ENCODE data around the gene CACNA1C. TPM values are rescaled to one million over a fixed set of nuclear protein-coding genes. Genes with fewer than 3 reads are reported as not detected.

The CACNA1C gene
- total and polyA plus RNA-seq, 2 of the 4 experiments (the other 2 are of a cell fraction) = 1.6 to 2.6 TPM

DNA sequence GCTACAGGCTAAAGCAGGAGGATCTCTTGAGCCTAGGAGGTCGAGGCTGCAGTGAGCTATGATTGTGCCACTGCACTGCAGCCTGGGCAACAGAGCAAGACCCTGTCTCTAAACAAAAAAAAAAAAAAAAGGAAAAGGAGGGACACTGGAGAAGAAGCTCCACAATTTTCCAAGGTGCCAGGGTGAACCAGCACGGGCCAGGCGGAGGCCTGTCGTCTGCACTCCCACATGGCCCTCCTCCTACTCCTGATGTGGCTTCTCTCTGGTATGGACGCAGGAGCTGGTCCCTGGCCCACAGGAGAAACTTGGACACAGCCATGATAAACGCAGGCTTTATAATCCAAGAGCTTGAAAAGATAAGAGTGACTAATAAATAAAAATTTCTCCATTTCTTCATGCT, 341.2 kb downstream of the CACNA1C start:
- no peak overlapping the region for H3K18ac ChIP-seq (ENCODE audit: low read depth, low read length)
- WGBS, 2 experiments (ENCODE audit: extremely low coverage in 2 of 2, insufficient read length in 1 of 2) = no CpG with 5 or more reads among the region's 6 CpGs

More for the DNA sequence above, 341.2 kb downstream of the CACNA1C start:
- no peak overlapping the region for H2BK20ac ChIP-seq (ENCODE audit: low read depth, low read length)
- no peak overlapping the region for H3K4me2 ChIP-seq (ENCODE audit: low read depth, low read length)
- H4K91ac ChIP-seq (ENCODE audit: insufficient read depth, low read depth, low read length) = no peak overlapping the region
- no peak overlapping the region for H3K23ac ChIP-seq (ENCODE audit: low read depth, low read length)
- H2AK9ac ChIP-seq (replicated peaks; ENCODE audit: low read depth, low read length, poor library complexity) = no peak overlapping the region
- H3K56ac ChIP-seq (ENCODE audit: extremely low read depth, insufficient read depth, low read length) = no peak overlapping the region
- no peak overlapping the region for H2BK5ac ChIP-seq (ENCODE audit: low read depth, low read length, poor library complexity, severe bottlenecking)
- no peak overlapping the region for H2AK5ac ChIP-seq (ENCODE audit: low read depth, low read length)
- no peak overlapping the region for H3K9ac ChIP-seq (ENCODE audit: low read depth, low read length)
- H3K36me3 ChIP-seq (ENCODE audit: control insufficient read depth, insufficient read depth, low read length) = no peaks in the 10 kb centered on the region
- DNase-seq (no peak), ATAC-seq (ENCODE audit: low read depth) (no peak)
- BruUV-seq (replicated peaks) = no TSS peak
- no peak overlapping the region for H3K14ac ChIP-seq (replicated peaks; ENCODE audit: low read depth, low read length)
- H3K27ac ChIP-seq (ENCODE audit: insufficient read depth, low read length) = no peak overlapping the region
- H3K27me3 ChIP-seq (ENCODE audit: control insufficient read depth, insufficient read depth, low read length) = no peaks in the 10 kb centered on the region
- peaks cover 10% of the 10 kb centered on the region; the same call in 1 of the 2 replicates for H4K20me1 ChIP-seq (ENCODE audit: insufficient read depth, low read length)
- peaks cover 14% of the 10 kb centered on the region for H3K4me1 ChIP-seq (ENCODE audit: control insufficient read depth, insufficient read depth, low read length)
- H3K9me3 ChIP-seq (ENCODE audit: control insufficient read depth, insufficient read depth, low read length) = no peaks in the 10 kb centered on the region
- no peak overlapping the region for H4K5ac ChIP-seq (ENCODE audit: low read depth, low read length)
- no peak overlapping the region for H3K4ac ChIP-seq (ENCODE audit: low read depth, low read length)
- H2BK120ac ChIP-seq (ENCODE audit: low read depth, low read length) = no peak overlapping the region
- in situ Hi-C loops (cut with MboI; ENCODE audit: low sequenced_read_pairs) (no loop called here), dilution Hi-C loops (cut with HindIII; ENCODE audit: low sequenced_read_pairs, unreplicated experiment) (no loop called here), intact Hi-C loops (cut with micrococcal nuclease) (no loop called here)
- H3K9me1 ChIP-seq (ENCODE audit: insufficient read depth, low read length) = peaks cover 15% of the 10 kb centered on the region; the same call in 1 of the 2 replicates
- no peak overlapping the region for H2AFZ ChIP-seq (replicated peaks; ENCODE audit: low read length, poor library complexity)
- TF ChIP-seq CEBPB (IDR thresholded peaks at IDR 0.05; ENCODE audit: low read depth, low read length) = no peak
- no peak for TF ChIP-seq CHD1 (IDR thresholded peaks at IDR 0.05; ENCODE audit: low read depth, low read length)
- no peak for TF ChIP-seq NFE2L2 (IDR thresholded peaks at IDR 0.05; ENCODE audit: low read depth, low read length)
- no peak for TF ChIP-seq MAFK (IDR thresholded peaks at IDR 0.05; ENCODE audit: low read depth, low read length)
- no peak for TF ChIP-seq MAZ (IDR thresholded peaks at IDR 0.05; ENCODE audit: borderline replicate concordance, low read depth, low read length)
- TF ChIP-seq, protein P1, sequence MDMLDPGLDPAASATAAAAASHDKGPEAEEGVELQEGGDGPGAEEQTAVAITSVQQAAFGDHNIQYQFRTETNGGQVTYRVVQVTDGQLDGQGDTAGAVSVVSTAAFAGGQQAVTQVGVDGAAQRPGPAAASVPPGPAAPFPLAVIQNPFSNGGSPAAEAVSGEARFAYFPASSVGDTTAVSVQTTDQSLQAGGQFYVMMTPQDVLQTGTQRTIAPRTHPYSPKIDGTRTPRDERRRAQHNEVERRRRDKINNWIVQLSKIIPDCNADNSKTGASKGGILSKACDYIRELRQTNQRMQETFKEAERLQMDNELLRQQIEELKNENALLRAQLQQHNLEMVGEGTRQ (IDR thresholded peaks at IDR 0.05; ENCODE audit: low read depth, low read length) = no peak
- no peak for TF ChIP-seq RFX5 (IDR thresholded peaks at IDR 0.05; ENCODE audit: low read depth, low read length)
- TF ChIP-seq SMC3 (IDR thresholded peaks at IDR 0.05; ENCODE audit: low read depth, low read length) = no peak
- no peak for TF ChIP-seq RAD21 (IDR thresholded peaks at IDR 0.05; ENCODE audit: low read length)
- TF ChIP-seq RCOR1 (IDR thresholded peaks at IDR 0.05; ENCODE audit: insufficient replicate concordance, low read length) = no peak
- TF ChIP-seq, protein P2, sequence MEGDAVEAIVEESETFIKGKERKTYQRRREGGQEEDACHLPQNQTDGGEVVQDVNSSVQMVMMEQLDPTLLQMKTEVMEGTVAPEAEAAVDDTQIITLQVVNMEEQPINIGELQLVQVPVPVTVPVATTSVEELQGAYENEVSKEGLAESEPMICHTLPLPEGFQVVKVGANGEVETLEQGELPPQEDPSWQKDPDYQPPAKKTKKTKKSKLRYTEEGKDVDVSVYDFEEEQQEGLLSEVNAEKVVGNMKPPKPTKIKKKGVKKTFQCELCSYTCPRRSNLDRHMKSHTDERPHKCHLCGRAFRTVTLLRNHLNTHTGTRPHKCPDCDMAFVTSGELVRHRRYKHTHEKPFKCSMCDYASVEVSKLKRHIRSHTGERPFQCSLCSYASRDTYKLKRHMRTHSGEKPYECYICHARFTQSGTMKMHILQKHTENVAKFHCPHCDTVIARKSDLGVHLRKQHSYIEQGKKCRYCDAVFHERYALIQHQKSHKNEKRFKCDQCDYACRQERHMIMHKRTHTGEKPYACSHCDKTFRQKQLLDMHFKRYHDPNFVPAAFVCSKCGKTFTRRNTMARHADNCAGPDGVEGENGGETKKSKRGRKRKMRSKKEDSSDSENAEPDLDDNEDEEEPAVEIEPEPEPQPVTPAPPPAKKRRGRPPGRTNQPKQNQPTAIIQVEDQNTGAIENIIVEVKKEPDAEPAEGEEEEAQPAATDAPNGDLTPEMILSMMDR (conservative IDR thresholded peaks at IDR 0.05; ENCODE audit: low read depth, low read length) = no peak
- no peak overlapping the region for H4K8ac ChIP-seq (ENCODE audit: low read depth in 2 of 2, low read length in 2 of 2)
- no peak overlapping the region for H2BK15ac ChIP-seq (ENCODE audit: low read depth, low read length)
- POLR2A ChIA-PET (ENCODE audit: unreplicated experiment) = interaction anchor here (0.6 kb wide), 1 partner anchor 58 kb away, joined by 6 read pairs; no protein-coding TSS in a partner anchor
- no peaks in the 10 kb centered on the region for H3K79me1 ChIP-seq (ENCODE audit: low read depth in 1 of 2, low read length in 2 of 2)
- H3K4me3 ChIP-seq (ENCODE audit: insufficient read depth, low read depth, low read length) = no peak overlapping the region
- CTCF ChIA-PET = no interaction called here

Measured in IMR-90 (cell line).